GM10847 (cell line): Measurements from ENCODE around the gene KMT2B.

Experiments
- POLR2A ChIP-seq: IDR thresholded peaks from 2 replicates; pipeline ENCODE4 v1.6.1; 2011; ENCODE audit not compliant: insufficient read length; ENCODE audit errors: extremely low read depth

The KMT2B gene

DNA sequence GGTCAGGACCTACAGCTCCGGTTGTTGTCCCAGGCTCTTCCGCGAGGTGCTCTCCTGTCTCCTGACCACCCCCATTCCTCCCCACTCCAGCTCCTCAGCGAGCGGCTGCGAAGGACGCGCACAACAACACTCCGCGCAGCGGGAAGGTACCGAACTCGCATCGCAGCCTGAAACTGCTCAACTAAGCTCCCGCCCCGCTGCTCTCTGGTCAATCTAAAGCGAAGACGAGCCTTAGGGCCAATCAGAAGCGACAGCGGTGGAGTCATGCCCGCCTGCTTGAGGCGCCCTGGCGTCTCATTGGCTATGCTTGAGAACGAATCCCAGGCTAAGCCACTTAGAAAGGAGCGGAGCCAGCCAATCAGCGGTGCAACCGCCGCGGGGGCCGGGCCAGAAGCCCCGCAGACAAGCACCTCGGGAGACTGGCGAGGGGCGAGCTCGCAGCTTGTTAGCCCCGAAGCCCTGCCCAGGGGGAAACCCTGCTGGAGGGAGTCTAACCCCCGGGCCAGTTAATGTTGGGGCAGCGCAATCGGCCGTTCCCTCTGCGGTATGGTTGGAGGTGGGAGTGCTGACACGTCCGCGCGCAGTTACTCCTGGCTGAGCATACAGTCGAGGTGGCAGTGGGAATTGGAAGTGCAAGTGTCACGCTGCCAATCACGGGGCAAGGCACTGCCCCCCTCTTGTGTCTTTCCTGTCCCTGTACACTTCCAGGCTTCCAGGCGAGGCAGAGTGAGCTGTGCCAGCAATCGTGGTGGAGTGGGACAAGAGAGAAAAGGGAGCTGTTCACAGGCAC is 15.4 kb upstream of the KMT2B start:
- TF ChIP-seq POLR2A = peak; percentile 71

GRCh38 chr19:35703343-35703742 is 14.5 kb upstream of the KMT2B start:
- no peak for TF ChIP-seq POLR2A

DNA sequence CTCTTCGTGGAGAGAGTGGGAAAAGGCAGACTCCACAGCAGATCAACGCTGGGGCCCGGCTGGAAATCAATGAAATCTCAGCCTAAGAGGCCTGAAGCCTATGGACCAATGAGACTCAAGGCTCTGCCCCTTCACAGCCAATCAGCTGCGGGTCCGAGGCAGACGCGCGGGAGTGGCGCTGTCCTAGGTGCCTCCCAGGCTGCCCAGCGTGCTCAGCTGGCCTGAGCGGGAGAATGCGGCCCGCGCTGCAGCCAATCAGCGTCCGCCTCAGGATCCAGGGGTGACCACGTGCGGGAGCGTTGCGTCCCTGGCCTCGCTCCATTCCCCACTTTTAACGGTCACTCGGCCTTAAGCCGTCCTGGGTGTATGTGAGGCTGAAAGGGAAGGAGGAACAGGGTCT is 13.6 kb upstream of the KMT2B start, which contains the start of gene ZBTB32:
Gene ZBTB32, plus strand, starts transcription at position 341 of the 400 bp plus-strand sequence. CDS start 10,069 bp downstream, outside the sequence.
- no peak for TF ChIP-seq POLR2A

- no peak for TF ChIP-seq POLR2A
Measured at GRCh38 chr19:35708391-35708790, 9.4 kb upstream of the KMT2B start.

- TF ChIP-seq POLR2A = no peak
Measured at GRCh38 chr19:35710784-35711723, 6.7 kb upstream of the KMT2B start.

- TF ChIP-seq POLR2A = peak; percentile 59
Measured at GRCh38 chr19:35712567-35713505, 5.0 kb upstream of the KMT2B start.

GRCh38 chr19:35713506-35713850 is 4.3 kb upstream of the KMT2B start:
- TF ChIP-seq POLR2A = no peak

DNA sequence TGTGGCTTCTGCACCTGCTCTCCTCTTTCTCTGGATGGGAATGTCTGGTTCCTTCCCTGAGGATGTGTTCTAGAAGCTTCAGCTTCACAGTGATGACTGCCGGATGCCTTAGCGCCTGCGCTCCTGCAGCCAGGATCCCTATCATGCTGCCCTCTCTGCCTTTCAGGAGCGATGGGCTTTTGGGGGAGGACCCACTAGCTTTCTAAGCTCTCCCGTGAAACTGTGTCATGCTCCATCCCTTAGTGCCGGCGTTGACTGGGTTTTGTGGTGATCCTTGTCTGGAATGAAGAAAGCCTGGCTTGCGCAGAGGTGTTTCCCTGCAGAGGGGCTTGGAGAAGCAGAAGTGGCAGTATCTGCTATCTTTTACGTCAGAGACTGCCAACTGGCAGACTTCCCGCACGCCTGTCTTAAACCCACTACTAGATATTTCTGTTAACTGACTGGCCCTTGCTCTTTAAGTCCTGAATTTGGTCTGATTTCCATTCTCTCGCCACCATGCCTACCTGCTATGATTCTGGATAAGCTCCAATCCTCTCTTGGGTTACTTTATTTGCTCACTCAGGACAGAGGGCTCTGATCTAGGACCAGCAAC is 3.8 kb upstream of the KMT2B start:
- no peak for TF ChIP-seq POLR2A

- no peak for TF ChIP-seq POLR2A
Measured at GRCh38 chr19:35714601-35715354, 3.0 kb upstream of the KMT2B start.

GRCh38 chr19:35715355-35715809 is 2.4 kb upstream of the KMT2B start:
- no peak for TF ChIP-seq POLR2A

- TF ChIP-seq POLR2A = no peak
Measured at GRCh38 chr19:35715981-35716800, 1.6 kb upstream of the KMT2B start.

DNA sequence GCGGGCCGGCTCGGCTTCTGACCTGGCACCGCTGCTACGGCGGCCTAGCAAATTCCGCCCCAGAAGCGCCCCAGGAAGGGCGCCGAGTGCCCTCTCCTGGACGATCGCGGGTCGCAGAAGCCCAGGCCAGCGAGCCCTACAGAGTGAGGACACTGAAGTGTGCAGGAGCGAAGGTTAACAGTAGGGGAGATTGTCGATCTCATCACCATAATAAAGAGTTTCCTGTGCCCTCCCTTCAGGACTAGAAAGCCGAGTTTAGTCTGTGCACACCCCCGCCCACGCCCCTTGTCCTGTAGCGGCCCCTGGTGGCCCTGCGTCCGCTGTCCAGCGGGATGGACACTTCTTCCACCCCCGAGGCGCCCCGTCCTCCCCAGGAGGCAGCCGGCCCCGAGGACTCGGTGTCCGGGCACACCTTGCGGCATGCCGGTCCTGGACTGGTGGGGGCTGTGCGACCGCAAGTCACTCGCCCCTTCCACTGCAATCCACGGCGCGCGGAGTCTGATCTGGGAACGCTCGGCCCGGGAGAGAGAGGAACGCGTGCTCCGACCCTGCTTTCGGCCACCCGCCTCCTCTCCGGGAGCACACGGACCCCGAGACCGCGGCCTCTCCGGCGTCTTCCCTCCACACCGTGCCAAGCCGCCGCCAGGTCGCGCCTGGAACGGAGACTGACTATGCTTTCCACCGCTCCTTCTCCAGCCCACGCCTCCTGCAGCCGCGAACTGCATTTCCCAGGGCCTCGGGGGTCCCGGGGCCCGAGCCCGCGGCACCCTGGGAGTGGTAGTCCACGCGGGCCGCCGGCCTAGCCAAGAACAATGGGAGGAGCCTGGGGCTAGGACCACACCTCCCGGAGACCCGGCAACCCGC is 770 bp upstream of the KMT2B start:
- peak; percentile 4 for TF ChIP-seq POLR2A

DNA sequence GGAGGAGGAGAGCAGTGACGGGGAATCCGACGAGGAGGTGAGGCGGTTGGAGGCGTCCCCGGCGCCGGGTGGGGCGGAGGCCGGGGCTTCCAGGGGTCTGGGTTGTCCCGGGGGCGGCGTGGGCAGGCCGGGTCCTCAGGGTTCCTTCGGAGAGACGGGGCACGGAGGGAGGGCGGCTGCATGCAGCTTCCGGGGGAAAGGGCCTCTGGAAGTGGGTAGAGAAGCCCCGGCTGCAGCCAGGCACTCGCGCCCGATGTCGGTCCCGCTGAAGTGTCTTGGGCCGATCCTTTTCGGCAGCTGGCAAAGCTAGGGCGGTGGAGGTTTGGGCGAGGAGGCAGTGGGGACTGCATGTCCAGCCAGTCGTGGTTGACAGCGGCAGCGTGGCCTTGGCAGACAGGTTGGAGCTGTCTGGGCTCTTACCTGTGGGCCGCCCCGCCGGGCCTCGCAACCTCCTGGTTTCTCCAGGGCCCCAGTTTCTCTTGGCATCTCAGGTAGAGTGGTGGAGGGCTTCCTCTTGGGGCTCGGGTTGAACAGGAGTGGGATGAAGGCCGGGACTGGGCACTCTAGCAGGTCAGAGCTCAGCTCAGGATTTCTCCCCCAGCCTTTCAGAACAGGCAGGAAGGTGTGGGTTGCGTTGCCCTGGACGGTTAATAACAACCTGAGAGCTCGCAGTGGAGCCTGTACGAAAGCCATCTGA is 690 bp downstream of the KMT2B start:
- no peak for TF ChIP-seq POLR2A
